Astrocyte (in vitro differentiated cells and primary cell): ENCODE measurements around the gene MSLN.

Experiments
- EZH2 ChIP-seq: IDR thresholded peaks from 2 replicates; pipeline ENCODE4 v1.6.1; 2012; ENCODE audit warnings: mild to moderate bottlenecking, low read length, inconsistent platforms; ENCODE audit not compliant: insufficient read depth
- TF ChIP-seq, protein P1 (sequence below): IDR thresholded peaks from 2 replicates; pipeline ENCODE4 v1.5.1; 2011; ENCODE audit warnings: low read depth, mild to moderate bottlenecking, inconsistent platforms, low read length, moderate library complexity; ENCODE audit not compliant: insufficient read depth

GRCh38 chr16:813204-813915, 52.8 kb downstream of the MSLN start:
- TF ChIP-seq, protein P1, sequence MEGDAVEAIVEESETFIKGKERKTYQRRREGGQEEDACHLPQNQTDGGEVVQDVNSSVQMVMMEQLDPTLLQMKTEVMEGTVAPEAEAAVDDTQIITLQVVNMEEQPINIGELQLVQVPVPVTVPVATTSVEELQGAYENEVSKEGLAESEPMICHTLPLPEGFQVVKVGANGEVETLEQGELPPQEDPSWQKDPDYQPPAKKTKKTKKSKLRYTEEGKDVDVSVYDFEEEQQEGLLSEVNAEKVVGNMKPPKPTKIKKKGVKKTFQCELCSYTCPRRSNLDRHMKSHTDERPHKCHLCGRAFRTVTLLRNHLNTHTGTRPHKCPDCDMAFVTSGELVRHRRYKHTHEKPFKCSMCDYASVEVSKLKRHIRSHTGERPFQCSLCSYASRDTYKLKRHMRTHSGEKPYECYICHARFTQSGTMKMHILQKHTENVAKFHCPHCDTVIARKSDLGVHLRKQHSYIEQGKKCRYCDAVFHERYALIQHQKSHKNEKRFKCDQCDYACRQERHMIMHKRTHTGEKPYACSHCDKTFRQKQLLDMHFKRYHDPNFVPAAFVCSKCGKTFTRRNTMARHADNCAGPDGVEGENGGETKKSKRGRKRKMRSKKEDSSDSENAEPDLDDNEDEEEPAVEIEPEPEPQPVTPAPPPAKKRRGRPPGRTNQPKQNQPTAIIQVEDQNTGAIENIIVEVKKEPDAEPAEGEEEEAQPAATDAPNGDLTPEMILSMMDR, result peak; percentile 13
- peak; percentile 69 for TF ChIP-seq EZH2
